NB4 (cell line): ENCODE data around the gene SCAI.

Experiments used
- CTCF ChIP-seq: IDR thresholded peaks from one replicate; pipeline ENCODE4 v1.5.1; 2012; ENCODE audit warnings: low read depth, low read length
- MAX ChIP-seq: IDR thresholded peaks from 2 replicates; pipeline ENCODE4 v1.6.1; 2011; ENCODE audit warnings: low read depth, low read length
- MYC ChIP-seq: IDR thresholded peaks from 2 replicates; pipeline ENCODE4 v1.6.1; 2011; ENCODE audit warnings: low read depth, low read length
- POLR2A ChIP-seq: IDR thresholded peaks from 2 replicates; pipeline ENCODE4 v1.6.1; 2011; ENCODE audit warnings: mild to moderate bottlenecking; ENCODE audit not compliant: insufficient read length; ENCODE audit errors: extremely low read depth

DNA sequence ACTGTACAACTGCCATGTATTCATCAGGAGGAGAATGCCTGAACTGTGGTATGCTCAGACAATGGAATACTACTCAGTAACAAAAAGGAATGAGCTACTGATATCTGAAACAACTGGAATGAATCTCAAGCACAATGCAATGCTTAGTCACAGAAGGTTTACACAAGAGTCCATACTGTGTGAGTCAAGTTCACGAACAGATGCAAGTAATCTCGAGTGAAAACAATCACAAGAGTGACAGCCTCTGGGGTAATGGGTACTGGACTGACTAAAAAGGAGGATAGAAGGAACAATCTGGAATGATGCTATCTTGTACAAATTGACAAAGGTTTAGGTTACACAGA is 182.9 kb downstream of the SCAI start:
- TF ChIP-seq POLR2A (no peak), CTCF (no peak), MAX (no peak), MYC (no peak)
